SK-N-SH (cell line): ENCODE results near the gene PRR20E.

Experiments
- CTCF ChIP-seq: fragments of 200-600 bp; sonication (generic); IDR thresholded peaks from 2 replicates; pipeline ENCODE4 v1.6.1; 2017; ENCODE audit warnings: antibody characterized with exemption, mild to moderate bottlenecking, moderate library complexity
- EZH2phosphoT487 ChIP-seq: fragments of 200-600 bp; sonication (generic); IDR thresholded peaks from 2 replicates; pipeline ENCODE4 v1.6.1; 2017; ENCODE audit warnings: low read depth, mixed run types, mild to moderate bottlenecking, antibody characterized with exemption, moderate library complexity, borderline replicate concordance
- FOSL2 ChIP-seq: IDR thresholded peaks from 2 replicates; pipeline ENCODE4 v1.4.0; 2012; ENCODE audit warnings: low read depth, mild to moderate bottlenecking, moderate library complexity, borderline replicate concordance
- RAD21 ChIP-seq: IDR thresholded peaks from 2 replicates; pipeline ENCODE4 v1.6.1; 2012; ENCODE audit warnings: mild to moderate bottlenecking, low read length
- SIN3A ChIP-seq: IDR thresholded peaks from 2 replicates; pipeline ENCODE4 v1.6.1; 2012; ENCODE audit warnings: low read depth, mild to moderate bottlenecking, low read length, moderate library complexity, borderline replicate concordance
- SMC3 ChIP-seq: IDR thresholded peaks from 2 replicates; pipeline ENCODE4 v1.6.1; 2012; ENCODE audit warnings: low read depth, low read length, improper control_type of control experiment
- TEAD4 ChIP-seq: IDR thresholded peaks from 2 replicates; pipeline ENCODE4 v1.4.0; 2012; ENCODE audit warnings: mild to moderate bottlenecking, borderline replicate concordance; ENCODE audit not compliant: insufficient read depth
- USF1 ChIP-seq: IDR thresholded peaks from 2 replicates; pipeline ENCODE4 v1.4.0; 2012; ENCODE audit warnings: low read depth, borderline replicate concordance

GRCh38 chr13:57128909-57129308, 38.1 kb upstream of the PRR20E start:
- TF ChIP-seq USF1 (no peak), EZH2phosphoT487 (no peak), SIN3A (no peak), TEAD4 (no peak), RAD21 (no peak), CTCF (no peak), SMC3 (no peak), FOSL2 (no peak)
